ENCODE results near the gene CELF5. TPM values are rescaled to one million over a fixed set of nuclear protein-coding genes. Genes with fewer than 3 reads are reported as not detected.
"Not testable (repeated sequence)": the region's sequence is repeated elsewhere in the genome, so short reads cannot be mapped to it uniquely, and the experiment has no call there.

CELF5 gene
- total RNA-seq, 2 donors from 2014 or later: 0.36 to 0.80 TPM

- Histone ChIP-seq H3K4me3 (no peak overlapping the region), H3K36me3 (peaks cover 3 to 10% of the 10 kb centered on the region in 2 donors), H3K9me3 (no peaks in the 10 kb centered on the region), H3K27ac (no peak overlapping the region), H3K27me3 (replicated peaks; ENCODE audit: insufficient read depth) (no peaks in the 10 kb centered on the region), H3K4me1 (replicated peaks) (no peaks in the 10 kb centered on the region)
- WGBS: 94% methylated on average over 14 of the region's 14 CpGs
- intact Hi-C loops (cut with DNase I): no loop called here
- no peak for DNase-seq (ENCODE audit: low spot score)
- TF ChIP-seq POLR2A (IDR thresholded peaks at IDR 0.05): no peak
These were observed 22.6 kb upstream of the CELF5 start for GRCh38 chr19:3201911-3202310.

GRCh38 chr19:3202346-3202745, 22.1 kb upstream of the CELF5 start:
- Histone ChIP-seq H3K36me3 (peaks cover 3 to 14% of the 10 kb centered on the region in 2 donors), H3K27ac (no peak overlapping the region), H3K9me3 (no peaks in the 10 kb centered on the region), H3K4me1 (replicated peaks) (no peaks in the 10 kb centered on the region), H3K4me3 (no peak overlapping the region), H3K27me3 (replicated peaks; ENCODE audit: insufficient read depth) (no peaks in the 10 kb centered on the region)
- WGBS: 85% methylated on average over 12 of the region's 12 CpGs
- intact Hi-C loops (cut with DNase I): no loop called here
- TF ChIP-seq CTCF (IDR thresholded peaks at IDR 0.05): no peak
- no peak for TF ChIP-seq POLR2A (IDR thresholded peaks at IDR 0.05)
- TF ChIP-seq POLR2AphosphoS5 (IDR thresholded peaks at IDR 0.05): no peak
- DNase-seq (ENCODE audit: low spot score): no peak

GRCh38 chr19:3202895-3203294, 21.6 kb upstream of the CELF5 start:
- H3K4me3 ChIP-seq; DNase-seq (ENCODE audit: low spot score); H3K27me3 ChIP-seq (replicated peaks; ENCODE audit: insufficient read depth); H3K9me3 ChIP-seq; H3K27ac ChIP-seq; H3K4me1 ChIP-seq (replicated peaks); intact Hi-C loops (cut with DNase I): not testable (repeated sequence)
- peaks cover 3 to 19% of the 10 kb centered on the region in 2 donors for H3K36me3 ChIP-seq
- 91% methylated on average over 7 of the region's 7 CpGs for WGBS

- Histone ChIP-seq H3K9me3 (no peaks in the 10 kb centered on the region), H3K36me3 (peaks cover 3 to 19% of the 10 kb centered on the region in 2 donors), H3K4me3 (no peak overlapping the region), H3K27me3 (replicated peaks; ENCODE audit: insufficient read depth) (no peaks in the 10 kb centered on the region), H3K4me1 (replicated peaks) (no peaks in the 10 kb centered on the region), H3K27ac (no peak overlapping the region)
- intact Hi-C loops (cut with DNase I): no loop called here
- no peak for TF ChIP-seq POLR2A (IDR thresholded peaks at IDR 0.05)
- TF ChIP-seq CTCF (IDR thresholded peaks at IDR 0.05): no peak
- TF ChIP-seq POLR2AphosphoS5 (IDR thresholded peaks at IDR 0.05): no peak
- no peak for DNase-seq (ENCODE audit: low spot score)
- 95% methylated on average over 31 of the region's 43 CpGs for WGBS
These were observed 20.4 kb upstream of the CELF5 start for GRCh38 chr19:3203805-3204645.

GRCh38 chr19:3204646-3205275, 19.7 kb upstream of the CELF5 start:
- Histone ChIP-seq H3K4me3 (no peak overlapping the region), H3K27ac (no peak overlapping the region), H3K27me3 (replicated peaks; ENCODE audit: insufficient read depth) (no peaks in the 10 kb centered on the region), H3K4me1 (replicated peaks) (no peaks in the 10 kb centered on the region), H3K9me3 (no peaks in the 10 kb centered on the region), H3K36me3 (peaks cover 3 to 19% of the 10 kb centered on the region in 2 donors)
- WGBS: 96% methylated on average over 35 of the region's 35 CpGs
- intact Hi-C loops (cut with DNase I): no loop called here
- DNase-seq (ENCODE audit: low spot score): no peak
- TF ChIP-seq CTCF (IDR thresholded peaks at IDR 0.05) (no peak), POLR2AphosphoS5 (IDR thresholded peaks at IDR 0.05) (no peak), POLR2A (IDR thresholded peaks at IDR 0.05) (no peak)
